A673 (cell line): ENCODE results near the gene PFKFB4.

Experiments used
- EZH2 ChIP-seq: fragments of 200-600 bp; sonication (generic); IDR thresholded peaks from 2 replicates; pipeline ENCODE4 v1.6.1; 2017; ENCODE audit warnings: borderline replicate concordance, low read depth, mild to moderate bottlenecking, mixed read lengths, antibody characterized with exemption, low read length; ENCODE audit not compliant: poor library complexity, severe bottlenecking
- TF ChIP-seq, protein P1 (sequence below): fragments of 300-800, 200-600 bp; sonication (generic); conservative IDR thresholded peaks from 2 replicates; pipeline ENCODE4 v1.5.1; 2017; ENCODE audit warnings: low read depth, mild to moderate bottlenecking, antibody characterized with exemption, low read length, moderate library complexity, mixed read lengths

GRCh38 chr3:48581621-48582481 lies 25.2 kb upstream of the PFKFB4 start:
- TF ChIP-seq, protein P1, sequence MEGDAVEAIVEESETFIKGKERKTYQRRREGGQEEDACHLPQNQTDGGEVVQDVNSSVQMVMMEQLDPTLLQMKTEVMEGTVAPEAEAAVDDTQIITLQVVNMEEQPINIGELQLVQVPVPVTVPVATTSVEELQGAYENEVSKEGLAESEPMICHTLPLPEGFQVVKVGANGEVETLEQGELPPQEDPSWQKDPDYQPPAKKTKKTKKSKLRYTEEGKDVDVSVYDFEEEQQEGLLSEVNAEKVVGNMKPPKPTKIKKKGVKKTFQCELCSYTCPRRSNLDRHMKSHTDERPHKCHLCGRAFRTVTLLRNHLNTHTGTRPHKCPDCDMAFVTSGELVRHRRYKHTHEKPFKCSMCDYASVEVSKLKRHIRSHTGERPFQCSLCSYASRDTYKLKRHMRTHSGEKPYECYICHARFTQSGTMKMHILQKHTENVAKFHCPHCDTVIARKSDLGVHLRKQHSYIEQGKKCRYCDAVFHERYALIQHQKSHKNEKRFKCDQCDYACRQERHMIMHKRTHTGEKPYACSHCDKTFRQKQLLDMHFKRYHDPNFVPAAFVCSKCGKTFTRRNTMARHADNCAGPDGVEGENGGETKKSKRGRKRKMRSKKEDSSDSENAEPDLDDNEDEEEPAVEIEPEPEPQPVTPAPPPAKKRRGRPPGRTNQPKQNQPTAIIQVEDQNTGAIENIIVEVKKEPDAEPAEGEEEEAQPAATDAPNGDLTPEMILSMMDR, result no peak
- TF ChIP-seq EZH2, result no peak
